ENCODE data around the gene TAS2R43. TPM values are rescaled to one million over a fixed set of nuclear protein-coding genes. Genes with fewer than 3 reads are reported as not detected.

The TAS2R43 gene, protein sequence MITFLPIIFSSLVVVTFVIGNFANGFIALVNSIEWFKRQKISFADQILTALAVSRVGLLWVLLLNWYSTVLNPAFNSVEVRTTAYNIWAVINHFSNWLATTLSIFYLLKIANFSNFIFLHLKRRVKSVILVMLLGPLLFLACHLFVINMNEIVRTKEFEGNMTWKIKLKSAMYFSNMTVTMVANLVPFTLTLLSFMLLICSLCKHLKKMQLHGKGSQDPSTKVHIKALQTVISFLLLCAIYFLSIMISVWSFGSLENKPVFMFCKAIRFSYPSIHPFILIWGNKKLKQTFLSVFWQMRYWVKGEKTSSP
- 1 to 10 TPM in 2 of 4 donors, under 1 TPM in 1, not detected in 1; 0.32 to 3.2 (median 2.5) TPM for total RNA-seq

DNA sequence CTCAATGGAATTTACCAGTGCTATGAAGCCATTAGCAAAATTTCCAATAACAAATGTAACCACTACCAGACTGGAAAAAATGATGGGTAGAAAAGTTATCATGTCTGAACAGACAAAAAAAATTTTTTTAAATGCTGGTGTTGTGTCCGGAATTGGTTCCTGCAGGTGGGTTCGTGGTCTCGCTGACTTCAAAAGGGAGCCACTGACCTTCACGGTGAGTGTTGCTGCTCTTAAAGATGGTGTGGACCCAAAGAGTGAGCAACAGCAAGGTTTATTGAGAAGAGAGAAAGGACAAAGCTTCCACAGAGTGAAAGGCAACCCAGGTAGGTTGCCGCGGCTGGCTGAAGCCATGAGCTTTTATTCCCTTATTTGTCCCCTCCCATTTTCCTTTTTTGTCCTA, at the start of gene TAS2R43:
Gene TAS2R43 (minus strand): TSS at position 186 of the 400 bp plus-strand sequence. CDS start 84 bp downstream, at position 102.
- Histone ChIP-seq H3K4me3 (no peak within 1 kb of the TSS), H3K36me3 (no peaks in the 10 kb centered on the region), H3K27ac (no peak within 1 kb of the TSS), H3K27me3 (no peaks in the 10 kb centered on the region), H3K9me3 (no peaks in the 10 kb centered on the region), H3K4me1 (no peaks in the 10 kb centered on the region)
- TF ChIP-seq POLR2AphosphoS5 (IDR thresholded peaks at IDR 0.05) (no peak), EP300 (IDR thresholded peaks at IDR 0.05) (no peak), POLR2A (IDR thresholded peaks at IDR 0.05) (no peak)
- TF ChIP-seq, protein P1, sequence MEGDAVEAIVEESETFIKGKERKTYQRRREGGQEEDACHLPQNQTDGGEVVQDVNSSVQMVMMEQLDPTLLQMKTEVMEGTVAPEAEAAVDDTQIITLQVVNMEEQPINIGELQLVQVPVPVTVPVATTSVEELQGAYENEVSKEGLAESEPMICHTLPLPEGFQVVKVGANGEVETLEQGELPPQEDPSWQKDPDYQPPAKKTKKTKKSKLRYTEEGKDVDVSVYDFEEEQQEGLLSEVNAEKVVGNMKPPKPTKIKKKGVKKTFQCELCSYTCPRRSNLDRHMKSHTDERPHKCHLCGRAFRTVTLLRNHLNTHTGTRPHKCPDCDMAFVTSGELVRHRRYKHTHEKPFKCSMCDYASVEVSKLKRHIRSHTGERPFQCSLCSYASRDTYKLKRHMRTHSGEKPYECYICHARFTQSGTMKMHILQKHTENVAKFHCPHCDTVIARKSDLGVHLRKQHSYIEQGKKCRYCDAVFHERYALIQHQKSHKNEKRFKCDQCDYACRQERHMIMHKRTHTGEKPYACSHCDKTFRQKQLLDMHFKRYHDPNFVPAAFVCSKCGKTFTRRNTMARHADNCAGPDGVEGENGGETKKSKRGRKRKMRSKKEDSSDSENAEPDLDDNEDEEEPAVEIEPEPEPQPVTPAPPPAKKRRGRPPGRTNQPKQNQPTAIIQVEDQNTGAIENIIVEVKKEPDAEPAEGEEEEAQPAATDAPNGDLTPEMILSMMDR (IDR thresholded peaks at IDR 0.05), result no peak
- WGBS, 2 donors (ENCODE audit: low coverage in 1 of 2), result 97 to 100% methylated on average over 2 to 5 of the region's 6 CpGs
- ATAC-seq, result no peak

DNA sequence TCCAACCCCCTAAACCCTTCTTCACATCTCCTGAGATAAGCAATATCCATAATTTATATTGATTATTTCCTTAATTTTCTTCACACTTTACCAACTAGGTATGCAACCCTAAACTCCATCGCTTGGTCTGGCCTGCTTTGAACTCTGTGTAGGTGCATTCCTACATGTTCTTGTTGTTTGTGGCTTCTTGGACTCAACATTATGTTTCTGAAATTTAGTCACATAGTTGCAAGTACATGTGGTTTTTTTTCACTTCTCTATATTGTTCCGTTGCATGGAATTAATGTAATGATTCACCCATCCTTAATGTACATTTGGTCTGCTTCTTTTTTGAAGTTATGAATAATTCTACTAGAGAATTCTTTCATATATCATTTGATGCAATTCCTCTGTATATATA, 44.0 kb upstream of the TAS2R43 start:
- no peak for ATAC-seq

DNA sequence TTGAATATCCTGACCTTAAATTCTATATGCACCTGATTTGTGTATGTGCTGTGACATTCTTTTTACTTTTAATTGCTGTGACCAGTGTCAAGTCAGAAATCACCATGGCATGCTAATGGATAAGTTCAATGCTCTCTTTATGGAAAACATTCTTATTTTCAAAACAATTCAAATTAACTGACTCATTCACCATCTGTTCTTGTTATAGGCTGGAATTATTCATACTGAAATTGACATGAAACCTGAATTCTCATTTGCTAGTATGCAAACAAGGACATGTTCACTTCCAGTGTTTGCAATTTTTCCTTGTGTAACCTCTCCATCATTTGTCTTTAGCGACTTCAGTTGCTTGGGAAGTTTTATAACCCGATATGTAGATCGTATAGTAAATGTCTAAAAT, 42.2 kb upstream of the TAS2R43 start, which contains the start of gene TAS2R30:
Gene TAS2R30 (minus strand): TSS at position 340 of the 400 bp plus-strand sequence. CDS start 400 bp downstream, outside the sequence.
- Histone ChIP-seq H3K4me3 (no peak within 1 kb of the TSS), H3K36me3 (no peaks in the 10 kb centered on the region), H3K4me1 (peaks cover 0 to 5% (median 0%) of the 10 kb centered on the region in 3 donors), H3K27me3 (no peaks in the 10 kb centered on the region), H3K27ac (no peak within 1 kb of the TSS), H3K9me3 (no peaks in the 10 kb centered on the region)
- WGBS, 2 donors (ENCODE audit: low coverage in 1 of 2), result 70% methylated on average over 3 of the region's 3 CpGs
- TF ChIP-seq EP300 (IDR thresholded peaks at IDR 0.05) (no peak), POLR2AphosphoS5 (IDR thresholded peaks at IDR 0.05) (no peak), POLR2A (IDR thresholded peaks at IDR 0.05) (no peak)
- TF ChIP-seq, protein P1 (IDR thresholded peaks at IDR 0.05), result no peak
- no peak for ATAC-seq

More for the DNA sequence above, 44.0 kb upstream of the TAS2R43 start:
- Histone ChIP-seq H3K9me3 (no peaks in the 10 kb centered on the region), H3K4me3 (no peak overlapping the region), H3K27ac (no peak overlapping the region), H3K27me3 (no peaks in the 10 kb centered on the region), H3K36me3 (no peaks in the 10 kb centered on the region), H3K4me1 (peaks cover 0 to under 1% (median 0%) of the 10 kb centered on the region in 3 donors)
- 59 to 79% methylated on average over 2 of the region's 2 CpGs for WGBS, 2 donors (ENCODE audit: low coverage in 1 of 2)
- no peak for TF ChIP-seq EP300 (IDR thresholded peaks at IDR 0.05)
- TF ChIP-seq, protein P1 (IDR thresholded peaks at IDR 0.05), result no peak
- no peak for TF ChIP-seq POLR2A (IDR thresholded peaks at IDR 0.05)
- no peak for TF ChIP-seq POLR2AphosphoS5 (IDR thresholded peaks at IDR 0.05)

DNA sequence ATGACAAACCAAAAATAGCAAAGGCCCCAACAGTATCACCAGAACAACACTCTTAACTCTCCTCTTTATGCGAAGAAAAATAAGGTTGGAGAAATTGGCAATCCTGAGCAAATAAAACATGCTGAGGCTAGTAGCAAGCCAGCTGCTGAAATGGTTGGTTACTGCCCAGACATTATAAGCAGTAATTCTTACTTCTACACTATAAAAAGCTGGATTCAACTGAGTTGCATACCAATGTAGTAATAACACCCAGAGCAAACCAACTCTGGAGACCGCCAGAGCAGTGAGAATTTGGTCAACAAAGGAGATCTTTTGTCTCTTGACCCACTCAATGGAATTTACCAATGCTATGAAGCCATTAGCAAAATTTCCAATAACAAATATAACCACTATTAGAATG, 41.7 kb upstream of the TAS2R43 start:
- Histone ChIP-seq H3K9me3 (no peaks in the 10 kb centered on the region), H3K4me3 (no peak overlapping the region), H3K27me3 (no peaks in the 10 kb centered on the region), H3K4me1 (peaks cover 0 to 5% (median 0%) of the 10 kb centered on the region in 3 donors), H3K27ac (no peak overlapping the region), H3K36me3 (no peaks in the 10 kb centered on the region)
- ATAC-seq, result no peak
- WGBS, 2 donors (ENCODE audit: low coverage in 1 of 2), result 68 to 92% methylated on average over 2 of the region's 2 CpGs
- TF ChIP-seq, protein P1 (IDR thresholded peaks at IDR 0.05), result no peak
- no peak for TF ChIP-seq POLR2AphosphoS5 (IDR thresholded peaks at IDR 0.05)
- no peak for TF ChIP-seq EP300 (IDR thresholded peaks at IDR 0.05)
- TF ChIP-seq POLR2A (IDR thresholded peaks at IDR 0.05), result no peak

DNA sequence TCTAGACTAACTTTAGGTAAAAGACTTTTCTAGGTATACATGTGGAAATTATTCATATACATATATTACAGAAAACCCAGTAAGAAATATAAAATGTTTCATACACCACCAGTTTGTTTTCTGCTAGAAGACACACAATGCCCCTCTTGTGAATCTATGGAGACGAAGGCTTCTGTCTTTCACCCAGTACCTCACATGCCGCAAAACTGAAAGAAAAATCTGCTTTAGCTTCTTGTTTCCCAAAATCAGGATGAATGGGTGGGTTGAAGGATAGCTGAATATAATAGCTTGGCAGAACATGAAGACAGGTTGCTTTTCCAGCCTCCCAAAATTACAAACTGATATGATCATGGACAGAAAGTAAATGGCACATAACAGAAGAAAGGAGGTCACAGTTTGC, 41.0 kb upstream of the TAS2R43 start:
- no peak overlapping the region for H3K4me3 ChIP-seq
- H3K27me3 ChIP-seq, result no peaks in the 10 kb centered on the region

More for the DNA sequence above, 41.0 kb upstream of the TAS2R43 start:
- Histone ChIP-seq H3K36me3 (no peaks in the 10 kb centered on the region), H3K27ac (no peak overlapping the region), H3K9me3 (no peaks in the 10 kb centered on the region), H3K4me1 (peaks cover 0 to 5% (median 0%) of the 10 kb centered on the region in 3 donors)
- 95 to 100% methylated on average over 2 of the region's 2 CpGs for WGBS, 2 donors (ENCODE audit: low coverage in 1 of 2)
- ATAC-seq, result no peak
- TF ChIP-seq EP300 (IDR thresholded peaks at IDR 0.05) (no peak), POLR2AphosphoS5 (IDR thresholded peaks at IDR 0.05) (no peak), POLR2A (IDR thresholded peaks at IDR 0.05) (no peak)
- TF ChIP-seq, protein P1 (IDR thresholded peaks at IDR 0.05), result no peak

Measured in gastroesophageal sphincter (tissue), 4 donors.